Embryonic facial prominence (tissue), 1 donor: ENCODE data around the gene PRKAG2.

ENCODE experiments used
- DNase-seq: peaks from one replicate; pipeline ENCODE4 v3.0.0-alpha.2; 2016; ENCODE audit errors: extremely low spot score

The PRKAG2 gene

GRCh38 chr7:151711435-151711872 is 165.5 kb downstream of the PRKAG2 start:
- no peak for DNase-seq

DNA sequence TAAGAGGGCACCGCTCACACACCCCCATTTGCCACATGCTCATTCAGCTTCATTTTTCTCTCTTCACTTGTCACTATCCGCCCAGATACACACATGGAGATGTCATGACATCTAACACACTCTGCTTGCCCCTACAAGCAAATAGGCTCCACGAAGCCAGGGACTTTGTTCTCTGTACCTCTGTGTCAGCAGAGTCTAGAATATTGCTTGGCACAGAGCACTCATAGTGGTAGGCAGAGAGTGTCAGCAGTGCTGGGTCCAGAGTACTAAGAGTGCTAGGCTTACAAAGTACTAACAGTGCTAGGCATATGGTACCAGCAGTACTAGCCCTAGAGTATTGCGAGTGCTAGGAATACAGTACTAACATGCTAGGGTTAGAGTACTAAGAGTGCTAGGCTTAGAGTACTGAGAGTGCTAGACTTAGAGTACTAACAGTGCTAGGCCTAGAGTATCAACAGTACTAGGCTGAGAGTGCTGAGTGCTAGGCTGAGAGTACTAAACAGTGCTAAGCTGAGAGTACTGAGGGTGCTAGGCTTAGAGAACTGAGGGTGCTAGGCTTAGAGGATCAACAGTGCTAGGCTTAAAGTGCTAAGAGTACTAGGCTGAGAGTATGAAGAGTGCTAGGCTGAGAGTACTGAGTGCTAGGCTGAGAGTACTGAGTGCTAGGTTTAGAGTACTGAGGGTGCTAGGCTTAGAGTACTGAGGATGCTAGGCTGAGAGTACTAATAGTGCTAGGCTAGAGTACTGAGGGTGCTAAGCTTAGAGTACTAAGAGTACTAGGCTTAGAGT is 166.1 kb downstream of the PRKAG2 start:
- no peak for DNase-seq

GRCh38 chr7:151710121-151710640 is 166.7 kb downstream of the PRKAG2 start:
- no peak for DNase-seq

GRCh38 chr7:151709141-151710038 is 167.5 kb downstream of the PRKAG2 start:
- DNase-seq, result no peak

DNA sequence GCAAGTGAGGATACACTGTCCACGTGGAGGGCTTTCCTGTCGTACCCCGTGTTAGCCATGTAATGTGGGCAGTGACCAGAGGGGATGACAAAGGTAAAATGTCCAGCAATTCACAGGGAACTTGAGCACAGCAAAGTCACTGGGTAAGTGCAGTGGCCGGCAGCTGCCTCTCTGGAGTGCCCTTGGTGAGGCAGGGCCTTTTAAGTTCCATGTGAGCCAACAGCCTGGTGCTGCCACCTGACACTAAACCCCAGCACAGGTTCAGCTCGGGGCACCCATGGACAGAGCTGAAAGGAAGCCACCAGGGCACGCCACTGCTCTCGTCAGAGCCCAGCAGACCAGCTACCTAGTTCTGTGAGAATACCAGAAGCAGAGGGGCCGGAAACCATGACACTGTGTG is 168.3 kb downstream of the PRKAG2 start:
- DNase-seq, result no peak

DNA sequence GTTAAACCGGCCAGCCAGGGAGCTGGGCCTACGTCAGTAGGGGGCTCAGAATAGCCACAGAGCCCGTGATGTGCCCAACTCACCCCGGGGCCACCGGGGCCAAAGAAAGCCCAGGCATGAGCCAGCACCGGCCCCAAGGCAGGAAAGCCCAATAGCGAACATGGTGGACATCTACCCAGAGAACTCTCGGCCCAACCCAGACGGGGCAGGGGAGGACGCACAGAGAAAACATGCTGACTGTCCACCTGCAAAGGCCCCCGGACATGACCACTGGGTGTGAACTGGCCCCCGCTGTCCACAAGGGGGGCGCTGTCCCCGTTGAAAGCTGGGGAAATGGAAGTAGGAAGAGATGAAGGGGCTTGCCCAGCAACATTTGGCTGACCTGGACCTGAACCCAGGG is 169.2 kb downstream of the PRKAG2 start:
- DNase-seq, result no peak

DNA sequence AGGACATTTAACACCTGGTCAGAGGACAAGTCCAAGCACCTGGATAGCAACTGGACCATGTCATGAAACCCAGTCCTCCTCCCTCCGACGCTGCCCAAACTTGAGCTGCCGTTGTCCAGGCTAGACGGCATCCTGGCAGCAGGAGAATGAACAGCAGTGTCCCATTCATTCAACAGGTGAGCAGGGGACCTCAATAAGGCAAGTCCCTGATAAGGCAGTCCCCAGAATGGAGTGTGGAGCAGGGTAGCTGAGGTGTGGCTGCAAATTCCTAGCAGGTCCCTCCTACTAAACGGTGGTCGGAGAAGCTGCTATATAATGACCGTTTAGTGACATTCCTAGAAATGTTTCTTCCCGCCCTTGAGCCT is 169.8 kb downstream of the PRKAG2 start:
- DNase-seq, result no peak

DNA sequence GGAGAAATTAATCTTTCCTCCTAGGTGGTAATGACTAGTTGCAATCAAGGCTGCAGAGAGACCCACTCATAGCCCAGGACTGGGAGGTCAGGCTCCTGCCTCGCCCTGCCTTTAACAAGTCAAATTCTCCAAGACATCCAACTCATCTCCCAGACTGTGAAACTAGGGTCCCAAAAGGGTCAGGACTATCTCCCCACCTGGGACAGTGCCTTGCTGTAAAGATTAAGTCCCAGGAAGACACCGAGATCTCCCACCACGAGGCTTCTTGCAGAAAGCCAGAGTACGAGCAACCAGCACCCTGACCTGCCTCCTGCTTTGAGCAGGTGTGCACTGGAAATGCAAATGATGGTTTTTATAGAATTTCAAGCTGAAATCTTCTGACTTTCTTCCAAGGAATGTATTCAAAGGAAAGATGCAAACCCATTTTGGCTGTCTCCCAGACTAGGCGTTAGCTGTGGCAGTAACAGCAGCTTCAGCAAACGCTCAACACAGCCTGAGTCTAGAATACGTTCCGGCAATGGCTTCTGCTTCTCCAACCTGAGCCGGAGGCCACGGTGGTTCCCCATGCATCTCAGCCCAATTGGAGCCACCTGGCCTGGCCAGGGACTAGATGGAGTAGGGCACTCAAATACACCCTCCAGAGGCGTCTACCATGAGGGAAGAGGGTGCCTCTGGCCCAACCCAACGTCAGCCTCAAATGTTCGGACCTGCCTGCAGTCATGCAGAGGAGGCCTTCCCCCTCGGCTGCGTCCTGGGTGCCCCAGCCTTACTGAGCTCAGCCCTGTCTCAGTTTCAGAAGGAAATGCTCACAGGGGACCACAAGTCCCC is 170.4 kb downstream of the PRKAG2 start:
- no peak for DNase-seq

- DNase-seq, result no peak
Observed at GRCh38 chr7:151705636-151706276, 171.2 kb downstream of the PRKAG2 start.

- DNase-seq, result no peak
Observed at GRCh38 chr7:151704960-151705635, 171.8 kb downstream of the PRKAG2 start.

GRCh38 chr7:151704299-151704959 is 172.5 kb downstream of the PRKAG2 start:
- DNase-seq, result no peak

- DNase-seq, result no peak
Observed at GRCh38 chr7:151702961-151703360, 174.0 kb downstream of the PRKAG2 start.

GRCh38 chr7:151700586-151701165 is 176.2 kb downstream of the PRKAG2 start:
- no peak for DNase-seq

DNA sequence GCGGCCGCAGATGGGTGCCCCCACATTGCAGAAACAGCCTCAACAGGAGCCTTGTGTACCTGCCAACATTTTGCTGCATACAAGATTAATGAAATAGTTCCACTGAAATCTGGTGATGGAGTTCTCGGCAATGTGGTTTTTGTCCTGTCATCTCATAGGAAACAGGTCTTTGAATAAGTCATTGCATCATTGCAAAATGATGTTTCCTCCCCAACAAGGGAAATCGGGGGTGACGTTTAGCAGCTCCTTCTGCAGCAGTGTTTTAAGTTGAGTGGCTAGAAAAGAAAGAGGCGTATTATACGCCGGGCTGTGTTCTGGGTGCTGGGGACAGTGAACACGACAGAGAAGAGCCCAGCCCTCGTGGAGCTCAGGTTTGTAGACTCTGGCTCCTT is 177.0 kb downstream of the PRKAG2 start:
- no peak for DNase-seq

DNA sequence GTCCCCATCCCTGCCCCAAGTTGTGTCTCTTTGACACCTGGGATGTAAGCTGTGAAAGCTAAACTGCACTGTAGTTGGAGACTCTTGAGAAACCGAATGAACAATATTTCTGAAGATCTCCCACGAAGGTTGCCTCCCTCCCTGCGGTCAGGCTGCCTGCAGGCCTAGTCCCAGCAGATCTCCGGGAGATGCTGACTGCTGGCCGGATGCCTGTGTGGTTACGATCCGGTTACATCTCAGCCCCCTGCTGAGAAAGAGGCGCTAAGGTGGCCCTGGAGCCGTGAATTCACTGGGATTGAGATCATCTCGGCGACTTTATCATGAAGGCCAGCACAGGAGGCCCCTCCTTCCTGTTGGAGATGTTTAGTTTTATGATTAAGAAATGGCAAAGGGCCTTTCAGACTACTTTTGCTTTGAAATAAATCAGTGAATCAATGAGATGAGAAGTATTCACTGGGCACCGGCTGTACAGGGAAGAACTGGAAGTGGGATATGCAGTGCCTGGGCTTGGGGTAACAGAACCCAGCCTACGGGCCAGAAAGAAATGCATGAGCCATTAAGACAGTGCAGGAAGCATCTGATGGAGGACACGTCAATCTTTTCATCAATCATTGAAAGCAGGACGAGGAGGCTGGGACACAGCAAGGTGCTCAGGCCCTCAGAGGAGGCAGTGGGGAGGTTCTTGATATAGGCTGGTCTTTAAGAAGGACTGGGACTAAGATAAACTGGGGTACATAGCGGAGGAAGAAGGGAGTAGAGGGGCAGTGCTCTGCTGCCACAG is 177.6 kb downstream of the PRKAG2 start:
- DNase-seq, result no peak

DNA sequence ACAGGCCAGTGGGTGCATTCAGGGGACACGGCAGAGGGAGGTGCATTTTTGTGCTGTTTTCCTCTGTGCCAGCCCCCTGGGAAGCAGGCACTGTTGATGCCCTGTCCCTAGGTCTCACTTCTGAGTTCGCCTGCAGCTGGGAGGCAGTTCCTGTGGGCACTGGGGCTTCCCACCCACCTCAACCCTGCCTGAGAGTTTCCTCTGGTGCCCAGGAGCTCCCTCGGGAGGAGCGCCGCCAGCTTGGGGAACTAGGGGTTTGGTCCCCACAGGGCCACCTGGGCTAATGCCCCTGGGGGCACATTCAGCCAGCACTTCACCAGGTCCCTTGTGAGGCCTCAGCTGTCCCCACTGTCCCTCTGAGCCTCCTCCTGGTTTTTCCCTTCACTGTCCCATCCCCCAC is 179.0 kb downstream of the PRKAG2 start:
- DNase-seq, result no peak

- DNase-seq, result no peak
Observed at GRCh38 chr7:151697515-151697895, 179.4 kb downstream of the PRKAG2 start.

- DNase-seq, result no peak
Observed at GRCh38 chr7:151696721-151697514, 180.0 kb downstream of the PRKAG2 start.
